IMR-90 (cell line): ENCODE measurements around the gene F2. TPM values are rescaled to one million over a fixed set of nuclear protein-coding genes. Genes with fewer than 3 reads are reported as not detected.

Source experiments
- ATAC-seq: fragments of 200-7000 bp; cut with Tn5 transposase; 2 replicates; pipeline ENCODE4 v1.9.1; 2020; ENCODE audit warnings: low read depth, mild to moderate bottlenecking, moderate library complexity
- BruUV-seq: library from RNA; stranded (reverse); fragments of 400-500 nt; replicated peaks from 2 replicates; lab custom pipeline; 2021; lab: Mats Ljungman, UMichigan
- CTCF ChIA-PET: fragments of 300-600 bp; formaldehyde crosslinking; extraction: SDS; loops from one replicate; lab custom pipeline; 2021; ENCODE audit warnings: antibody characterized with exemption; lab: Yijun Ruan, JAX
- POLR2A ChIA-PET: fragments of 300-600 bp; sonication (Branson Sonifier 250); formaldehyde crosslinking; loops from one replicate; lab custom pipeline; 2022; ENCODE audit warnings: antibody characterized with exemption; ENCODE audit not compliant: unreplicated experiment; lab: Charles Lee
- DNase-seq: peaks from one replicate; pipeline ENCODE4 v3.0.0; 2013
- H2AFZ ChIP-seq: replicated peaks from 2 replicates; pipeline ENCODE3; 2013; ENCODE audit warnings: low read length, mild to moderate bottlenecking; ENCODE audit not compliant: poor library complexity
- H2AK5ac ChIP-seq: 2 replicates; pipeline ENCODE4 v1.6.1; 2013; ENCODE audit warnings: low read depth, low read length, inconsistent platforms
- H2AK9ac ChIP-seq: replicated peaks from 2 replicates; pipeline ENCODE3; 2013; ENCODE audit warnings: mild to moderate bottlenecking, low read depth, low read length, moderate library complexity; ENCODE audit not compliant: poor library complexity
- H2BK120ac ChIP-seq: 2 replicates; pipeline ENCODE4 v1.6.1; 2013; ENCODE audit warnings: low read depth, low read length, inconsistent platforms
- H2BK15ac ChIP-seq: 3 replicates; pipeline ENCODE4 v1.6.1; 2013; ENCODE audit warnings: low read depth, low read length, inconsistent platforms
- H2BK20ac ChIP-seq: 2 replicates; pipeline ENCODE4 v1.6.1; 2013; ENCODE audit warnings: low read depth, mild to moderate bottlenecking, inconsistent platforms, low read length, moderate library complexity
- H2BK5ac ChIP-seq: 2 replicates; pipeline ENCODE4 v1.6.1; 2013; ENCODE audit warnings: mild to moderate bottlenecking, low read depth, low read length, inconsistent platforms; ENCODE audit not compliant: poor library complexity, severe bottlenecking
- H3K14ac ChIP-seq: replicated peaks from 2 replicates; pipeline ENCODE4 v1.6.1; 2013; ENCODE audit warnings: low read depth, low read length, inconsistent platforms
- H3K18ac ChIP-seq: 2 replicates; pipeline ENCODE4 v1.6.1; 2013; ENCODE audit warnings: low read depth, low read length, control low read depth
- H3K23ac ChIP-seq: 2 replicates; pipeline ENCODE4 v1.6.1; 2013; ENCODE audit warnings: low read depth, low read length, inconsistent platforms
- H3K27ac ChIP-seq: 2 replicates; pipeline ENCODE4 v1.5.1; 2013; ENCODE audit warnings: mild to moderate bottlenecking, control low read depth, low read length; ENCODE audit not compliant: insufficient read depth
- H3K27me3 ChIP-seq: 2 replicates; pipeline ENCODE4 v1.6.1; 2013; ENCODE audit warnings: low read length; ENCODE audit not compliant: control insufficient read depth, insufficient read depth
- H3K36me3 ChIP-seq: 2 replicates; pipeline ENCODE4 v1.6.1; 2013; ENCODE audit warnings: low read length, mixed read lengths; ENCODE audit not compliant: control insufficient read depth, insufficient read depth
- H3K4ac ChIP-seq: 2 replicates; pipeline ENCODE4 v1.6.1; 2013; ENCODE audit warnings: low read depth, low read length, inconsistent platforms
- H3K4me1 ChIP-seq: 2 replicates; pipeline ENCODE4 v1.6.1; 2013; ENCODE audit warnings: low read length, mixed read lengths; ENCODE audit not compliant: control insufficient read depth, insufficient read depth
- H3K4me2 ChIP-seq: 2 replicates; pipeline ENCODE4 v1.6.1; 2013; ENCODE audit warnings: low read depth, mild to moderate bottlenecking, control low read depth, low read length, moderate library complexity
- H3K4me3 ChIP-seq: 2 replicates; pipeline ENCODE4 v1.5.1; 2013; ENCODE audit warnings: low read depth, mild to moderate bottlenecking, control low read depth, low read length, moderate library complexity; ENCODE audit not compliant: insufficient read depth
- H3K56ac ChIP-seq: 2 replicates; pipeline ENCODE4 v1.6.1; 2013; ENCODE audit warnings: low read length, inconsistent platforms; ENCODE audit not compliant: insufficient read depth; ENCODE audit errors: extremely low read depth
- H3K79me1 ChIP-seq, 2 experiments: 2 replicates each; pipeline ENCODE4 v1.6.1; 2013; ENCODE audit warnings: low read length in 2 of 2, inconsistent platforms in 1 of 2, low read depth in 1 of 2
- H3K9ac ChIP-seq: 2 replicates; pipeline ENCODE4 v1.6.1; 2013; ENCODE audit warnings: low read depth, low read length, control low read depth
- H3K9me1 ChIP-seq: 2 replicates; pipeline ENCODE4 v1.6.1; 2013; ENCODE audit warnings: low read length, inconsistent platforms; ENCODE audit not compliant: insufficient read depth
- H3K9me3 ChIP-seq: 2 replicates; pipeline ENCODE4 v1.6.1; 2013; ENCODE audit warnings: low read length; ENCODE audit not compliant: control insufficient read depth, insufficient read depth
- H4K20me1 ChIP-seq: 2 replicates; pipeline ENCODE4 v1.6.1; 2013; ENCODE audit warnings: low read length, inconsistent platforms; ENCODE audit not compliant: insufficient read depth
- H4K5ac ChIP-seq: 2 replicates; pipeline ENCODE4 v1.6.1; 2013; ENCODE audit warnings: mild to moderate bottlenecking, low read depth, low read length, control low read depth
- H4K8ac ChIP-seq, 2 experiments: 2 replicates each; pipeline ENCODE4 v1.6.1; 2013; ENCODE audit warnings: low read depth in 2 of 2, low read length in 2 of 2, control low read depth in 1 of 2, inconsistent platforms in 1 of 2
- H4K91ac ChIP-seq: 2 replicates; pipeline ENCODE4 v1.6.1; 2013; ENCODE audit warnings: low read depth, low read length, inconsistent platforms; ENCODE audit not compliant: insufficient read depth
- BHLHE40 ChIP-seq: fragments of 150-350 bp; IDR thresholded peaks from 2 replicates; pipeline ENCODE4 v1.6.1; 2016; ENCODE audit warnings: mild to moderate bottlenecking, low read depth, low read length
- MAZ ChIP-seq: IDR thresholded peaks from 2 replicates; pipeline ENCODE4 v1.6.1; 2012; ENCODE audit warnings: low read depth, mild to moderate bottlenecking, low read length, improper control_type of control experiment, moderate library complexity, borderline replicate concordance
- NFE2L2 ChIP-seq: fragments of 150-350 bp; IDR thresholded peaks from 2 replicates; pipeline ENCODE4 v1.6.1; 2016; ENCODE audit warnings: low read depth, mild to moderate bottlenecking, low read length
- POLR2A ChIP-seq: IDR thresholded peaks from 2 replicates; pipeline ENCODE4 v1.6.1; 2012; ENCODE audit warnings: mild to moderate bottlenecking, low read depth, low read length
- RAD21 ChIP-seq: IDR thresholded peaks from 2 replicates; pipeline ENCODE4 v1.6.1; 2012; ENCODE audit warnings: low read length, improper control_type of control experiment
- WGBS, 2 experiments: methylation state at CpG; one replicate each; pipeline versions ENCODE4 v1.1.5 to v1.1.7; 2013; ENCODE audit warnings: missing lambda C conversion rate in 2 of 2; ENCODE audit not compliant: insufficient read length in 1 of 2; ENCODE audit errors: extremely low coverage in 2 of 2; 5-methylcytosine and 5-hydroxymethylcytosine counted together
- dilution Hi-C: fragments of 300-500 bp; cut with HindIII; formaldehyde crosslinking; loops from one replicate; pipeline ENCODE4 v1.14.3; 2018; ENCODE audit warnings: low sequenced_read_pairs; ENCODE audit not compliant: unreplicated experiment
- in situ Hi-C: fragments of 300-500 bp; cut with MboI; formaldehyde crosslinking; loops from 3 replicates; pipeline ENCODE4 v1.14.3; 2019; ENCODE audit warnings: low sequenced_read_pairs, inconsistent platforms, mixed read lengths
- intact Hi-C: fragments of 100-400 bp; cut with micrococcal nuclease; formaldehyde crosslinking; loops from 2 replicates; pipeline ENCODE4 v1.10.0; 2022
- polyA plus RNA-seq, 3 experiments: library from polyadenylated mRNA; depleted of rRNA; stranded (reverse); fragments of >200 nt; gene quantifications; 2 replicates each; pipeline ENCODE4 v1.2.3, GENCODE V29; 2012; ENCODE audit warnings: low replicate concordance in 1 of 3
- total RNA-seq: library from RNA; depleted of rRNA; stranded (reverse); fragments of >200 nt; gene quantifications from 2 replicates; pipeline ENCODE4 v1.2.3, GENCODE V29; 2012
- TF ChIP-seq, protein P1 (sequence below): conservative IDR thresholded peaks from 2 replicates; pipeline ENCODE4 v1.5.1; 2012; ENCODE audit warnings: mild to moderate bottlenecking, low read depth, low read length, improper control_type of control experiment

Gene F2
- total and polyA plus RNA-seq, 2 of the 4 experiments (the other 2 are of a cell fraction), result not detected

DNA sequence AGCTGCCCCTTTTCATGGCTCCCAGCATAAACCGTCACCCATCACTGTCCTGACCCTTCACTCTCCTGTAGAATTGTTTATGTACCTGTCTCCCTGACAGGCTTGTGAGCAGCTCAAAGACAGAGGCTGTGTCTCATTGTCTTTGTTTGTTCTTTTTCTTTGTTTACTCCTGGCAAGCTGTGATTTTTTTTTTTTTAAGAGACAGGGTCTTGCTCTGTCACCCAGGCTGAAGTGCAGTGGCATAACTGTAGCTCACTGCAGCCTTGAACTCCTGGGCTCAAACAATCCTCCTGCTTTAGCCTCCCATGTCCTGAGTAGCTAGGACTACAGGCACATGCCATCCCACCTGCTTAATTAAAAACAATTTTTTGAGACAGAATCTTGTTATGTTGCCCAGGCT lies 28.3 kb upstream of the F2 start:
- no peaks in the 10 kb centered on the region for H3K9me3 ChIP-seq
- ATAC-seq, result no peak
- H2BK5ac ChIP-seq, result no peak overlapping the region
- no TSS peak for BruUV-seq
- ChIA-PET CTCF (interaction anchor here (0.6 kb wide), 1 partner anchor 539 kb away, joined by 3 read pairs; no protein-coding TSS in a partner anchor), POLR2A (no interaction called here)
- no peak overlapping the region for H2BK120ac ChIP-seq
- no peak overlapping the region for H2AFZ ChIP-seq
- no peak overlapping the region for H2BK15ac ChIP-seq
- H4K91ac ChIP-seq, result no peak overlapping the region
- H4K20me1 ChIP-seq, result 0 out of 2 replicates have a peak, but pooled peaks cover 5% of the 10 kb centered on the region
- dilution Hi-C loops (no loop called here), in situ Hi-C loops (no loop called here), intact Hi-C loops (no loop called here)
- H3K56ac ChIP-seq, result no peak overlapping the region
- H3K18ac ChIP-seq, result no peak overlapping the region
- no peak overlapping the region for H2BK20ac ChIP-seq
- WGBS, 2 experiments, result no CpG with 5 or more reads among the region's 1 CpG
- H3K4me1 ChIP-seq, result peaks cover 18% of the 10 kb centered on the region
- peaks cover 18% of the 10 kb centered on the region; the same call in 1 of the 2 replicates for H3K9me1 ChIP-seq
- H2AK5ac ChIP-seq, result no peak overlapping the region
- no peak overlapping the region for H3K4ac ChIP-seq
- H3K27ac ChIP-seq, result no peak overlapping the region
- H3K27me3 ChIP-seq, result no peaks in the 10 kb centered on the region
- no peak for DNase-seq
- no peak overlapping the region for H4K8ac ChIP-seq
- no peak overlapping the region for H3K4me3 ChIP-seq
- H3K79me1 ChIP-seq, result peaks cover 29 to 53% of the 10 kb centered on the region in 2 experiments
- no peak overlapping the region for H3K4me2 ChIP-seq
- TF ChIP-seq POLR2A (no peak), NFE2L2 (no peak), MAZ (no peak), BHLHE40 (no peak), RAD21 (no peak)
- TF ChIP-seq, protein P1, sequence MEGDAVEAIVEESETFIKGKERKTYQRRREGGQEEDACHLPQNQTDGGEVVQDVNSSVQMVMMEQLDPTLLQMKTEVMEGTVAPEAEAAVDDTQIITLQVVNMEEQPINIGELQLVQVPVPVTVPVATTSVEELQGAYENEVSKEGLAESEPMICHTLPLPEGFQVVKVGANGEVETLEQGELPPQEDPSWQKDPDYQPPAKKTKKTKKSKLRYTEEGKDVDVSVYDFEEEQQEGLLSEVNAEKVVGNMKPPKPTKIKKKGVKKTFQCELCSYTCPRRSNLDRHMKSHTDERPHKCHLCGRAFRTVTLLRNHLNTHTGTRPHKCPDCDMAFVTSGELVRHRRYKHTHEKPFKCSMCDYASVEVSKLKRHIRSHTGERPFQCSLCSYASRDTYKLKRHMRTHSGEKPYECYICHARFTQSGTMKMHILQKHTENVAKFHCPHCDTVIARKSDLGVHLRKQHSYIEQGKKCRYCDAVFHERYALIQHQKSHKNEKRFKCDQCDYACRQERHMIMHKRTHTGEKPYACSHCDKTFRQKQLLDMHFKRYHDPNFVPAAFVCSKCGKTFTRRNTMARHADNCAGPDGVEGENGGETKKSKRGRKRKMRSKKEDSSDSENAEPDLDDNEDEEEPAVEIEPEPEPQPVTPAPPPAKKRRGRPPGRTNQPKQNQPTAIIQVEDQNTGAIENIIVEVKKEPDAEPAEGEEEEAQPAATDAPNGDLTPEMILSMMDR, result no peak
- no peak overlapping the region for H3K14ac ChIP-seq
- H3K23ac ChIP-seq, result no peak overlapping the region
- H3K36me3 ChIP-seq, result peaks cover 68% of the 10 kb centered on the region
- no peak overlapping the region for H2AK9ac ChIP-seq
- H4K5ac ChIP-seq, result no peak overlapping the region
- H3K9ac ChIP-seq, result no peak overlapping the region
